ENCODE measurements around the gene PIGV. TPM values are rescaled to one million over a fixed set of nuclear protein-coding genes. Genes with fewer than 3 reads are reported as not detected.

PIGV gene
- total RNA-seq, 3 donors from 2014 or later = 8.4 to 11.2 (median 10.4) TPM

DNA sequence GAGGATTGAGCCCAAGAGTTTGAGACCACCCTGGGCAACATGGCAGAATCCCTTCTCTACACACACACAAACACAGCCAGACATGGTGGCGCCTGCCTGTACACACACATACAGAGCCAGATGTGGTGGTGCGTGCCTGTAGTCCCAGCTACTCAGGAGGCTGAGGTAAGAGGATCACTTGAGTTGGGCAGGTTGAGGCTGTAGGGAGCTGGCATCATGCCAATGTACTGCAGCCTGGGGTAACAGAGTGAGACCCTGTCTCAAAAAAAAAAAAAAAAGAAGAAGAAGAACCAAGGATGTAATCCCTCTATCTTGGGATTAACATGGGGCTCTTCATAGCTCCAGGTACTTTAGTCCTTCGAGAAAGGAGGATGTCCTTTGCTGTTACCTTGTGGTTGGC lies 29.4 kb upstream of the PIGV start:
- H3K9me3 Mint-ChIP-seq = no peaks in the 10 kb centered on the region
- peaks cover 18% of the 10 kb centered on the region for H3K4me1 Mint-ChIP-seq (ENCODE audit: low read depth)
- H3K4me3 Mint-ChIP-seq = no peak overlapping the region
- peaks cover 37% of the 10 kb centered on the region for H3K36me3 Mint-ChIP-seq (ENCODE audit: insufficient read depth)
- ATAC-seq = no peak
- DNase-seq = no peak
- no peaks in the 10 kb centered on the region for H3K27me3 Mint-ChIP-seq (ENCODE audit: low read depth)

DNA sequence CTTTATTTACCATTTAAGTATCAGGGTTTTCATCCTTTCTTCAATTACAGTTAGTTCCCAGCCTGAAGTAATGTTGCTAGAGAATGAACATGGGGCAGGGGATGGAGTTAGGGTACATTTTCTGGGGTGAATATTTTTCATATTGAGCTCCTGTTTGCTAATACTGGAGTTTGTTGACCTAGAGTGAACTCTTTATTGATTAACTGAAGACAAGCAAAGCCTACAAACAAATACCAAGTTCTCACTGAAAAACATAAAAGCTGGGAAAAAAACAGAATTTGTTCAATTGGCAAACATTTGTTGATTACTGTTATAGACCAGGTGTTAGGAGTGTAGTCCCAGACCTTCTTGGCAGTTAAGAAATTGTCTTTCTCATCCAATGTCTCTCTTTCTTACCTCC lies 28.2 kb upstream of the PIGV start:
- no peak overlapping the region for H3K4me3 Mint-ChIP-seq
- H3K36me3 Mint-ChIP-seq (ENCODE audit: insufficient read depth) = peaks cover 42% of the 10 kb centered on the region
- peaks cover 12% of the 10 kb centered on the region for H3K4me1 Mint-ChIP-seq (ENCODE audit: low read depth)
- no peaks in the 10 kb centered on the region for H3K27me3 Mint-ChIP-seq (ENCODE audit: low read depth)
- no peaks in the 10 kb centered on the region for H3K9me3 Mint-ChIP-seq
- DNase-seq = no peak
- ATAC-seq = no peak

DNA sequence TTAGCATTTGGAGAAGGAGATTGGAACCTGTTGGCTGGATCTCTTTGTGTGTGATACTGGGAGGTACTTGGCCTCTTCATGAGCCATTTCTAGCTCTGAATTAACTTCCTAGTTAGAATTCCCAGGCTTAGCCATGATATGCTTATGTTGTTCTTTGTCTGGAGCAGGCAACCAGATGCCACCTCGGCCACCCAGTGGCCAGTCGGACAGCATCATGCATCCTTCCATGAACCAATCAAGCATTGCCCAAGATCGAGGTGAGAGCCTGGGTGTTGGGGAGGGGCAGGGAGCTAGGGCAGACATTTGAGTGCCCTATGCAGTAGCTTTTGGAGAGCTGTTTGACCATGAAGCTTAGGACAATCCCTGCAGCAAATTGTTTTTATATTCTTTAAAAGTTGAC lies 26.5 kb upstream of the PIGV start:
- no peak for DNase-seq
- Mint-ChIP-seq H3K4me1 (ENCODE audit: low read depth) (peaks cover 9% of the 10 kb centered on the region), H3K4me3 (no peak overlapping the region), H3K27me3 (ENCODE audit: low read depth) (no peaks in the 10 kb centered on the region), H3K36me3 (ENCODE audit: insufficient read depth) (peaks cover 39% of the 10 kb centered on the region), H3K9me3 (no peaks in the 10 kb centered on the region)
- no peak for ATAC-seq

GRCh38 chr1:26767714-26768113 lies 20.0 kb upstream of the PIGV start:
- H3K27me3 Mint-ChIP-seq (ENCODE audit: low read depth) = no peaks in the 10 kb centered on the region
- ATAC-seq (no peak), DNase-seq (no peak)
- no peak overlapping the region for H3K4me3 Mint-ChIP-seq
- no peaks in the 10 kb centered on the region for H3K9me3 Mint-ChIP-seq
- peaks cover 52% of the 10 kb centered on the region for H3K36me3 Mint-ChIP-seq (ENCODE audit: insufficient read depth)
- H3K4me1 Mint-ChIP-seq (ENCODE audit: low read depth) = peaks cover 21% of the 10 kb centered on the region

- Mint-ChIP-seq H3K4me3 (no peak overlapping the region), H3K9me3 (no peaks in the 10 kb centered on the region), H3K36me3 (ENCODE audit: insufficient read depth) (peaks cover 56% of the 10 kb centered on the region), H3K27me3 (ENCODE audit: low read depth) (no peaks in the 10 kb centered on the region), H3K4me1 (ENCODE audit: low read depth) (peaks cover 21% of the 10 kb centered on the region)
- DNase-seq (no peak), ATAC-seq (no peak)
These were observed 19.0 kb upstream of the PIGV start for GRCh38 chr1:26768755-26769154.

DNA sequence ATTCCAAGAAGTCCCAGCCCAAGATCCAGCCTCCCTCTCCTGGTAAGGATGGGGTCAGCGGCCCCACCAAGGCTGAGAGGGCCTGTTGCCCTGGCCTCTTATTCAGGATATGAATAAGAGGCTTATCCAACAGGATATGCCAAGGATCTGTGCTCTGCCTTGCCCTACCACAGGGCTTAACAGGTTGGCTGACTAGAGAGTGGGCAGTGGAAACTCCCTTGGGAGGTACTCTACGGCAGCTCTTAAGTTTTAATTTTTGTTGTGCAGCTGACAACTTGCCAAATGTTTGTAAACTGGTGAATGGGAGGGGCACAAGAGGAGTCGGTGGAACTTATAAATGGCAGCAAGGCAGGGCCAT lies 16.5 kb upstream of the PIGV start:
- peaks cover 19% of the 10 kb centered on the region for H3K4me1 Mint-ChIP-seq (ENCODE audit: low read depth)
- DNase-seq (no peak), ATAC-seq (peak; percentile 14 to 42)
- no peaks in the 10 kb centered on the region for H3K27me3 Mint-ChIP-seq (ENCODE audit: low read depth)
- peaks cover 67% of the 10 kb centered on the region for H3K36me3 Mint-ChIP-seq (ENCODE audit: insufficient read depth)
- H3K9me3 Mint-ChIP-seq = no peaks in the 10 kb centered on the region
- H3K4me3 Mint-ChIP-seq = no peak overlapping the region

DNA sequence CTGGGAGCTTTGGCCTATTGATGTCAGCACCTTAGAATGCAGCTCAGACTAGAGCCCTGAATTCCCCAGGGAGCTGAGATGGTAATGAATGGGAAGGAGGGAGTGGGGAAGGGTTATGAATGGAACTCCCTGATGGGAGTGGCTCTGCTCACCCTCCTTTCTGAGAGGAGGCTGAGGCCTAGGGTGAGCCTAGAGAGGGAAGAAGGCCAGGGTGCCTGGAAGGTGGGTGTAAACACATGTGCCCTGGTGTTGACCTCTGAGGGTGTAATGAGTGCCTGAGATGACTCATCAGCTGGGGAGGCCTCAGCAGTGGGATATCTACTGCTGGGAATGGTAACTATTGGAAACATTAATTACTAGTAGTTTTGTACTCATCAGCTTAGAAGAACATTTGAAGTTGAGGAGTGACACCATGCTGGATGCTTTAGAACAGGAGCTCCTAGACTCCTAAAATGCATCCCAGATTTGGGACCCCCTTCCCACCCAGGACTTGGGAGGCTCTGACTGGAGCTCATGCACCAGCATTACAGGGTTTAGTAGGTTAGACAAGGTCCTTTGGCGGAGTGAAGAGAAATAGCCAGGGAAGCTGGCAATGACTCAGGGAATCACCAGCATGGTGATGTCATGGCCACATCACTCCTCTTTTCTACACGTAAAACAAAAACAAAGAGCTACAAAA lies 16.0 kb upstream of the PIGV start:
- no peaks in the 10 kb centered on the region for H3K9me3 Mint-ChIP-seq
- peak; percentile 75 to 78 for ATAC-seq
- peaks cover 19% of the 10 kb centered on the region for H3K4me1 Mint-ChIP-seq (ENCODE audit: low read depth)
- H3K27me3 Mint-ChIP-seq (ENCODE audit: low read depth) = no peaks in the 10 kb centered on the region
- no peak overlapping the region for H3K4me3 Mint-ChIP-seq
- DNase-seq = no peak
- peaks cover 67% of the 10 kb centered on the region for H3K36me3 Mint-ChIP-seq (ENCODE audit: insufficient read depth)

- Mint-ChIP-seq H3K4me3 (no peak overlapping the region), H3K27me3 (ENCODE audit: low read depth) (no peaks in the 10 kb centered on the region), H3K36me3 (ENCODE audit: insufficient read depth) (peaks cover 65% of the 10 kb centered on the region), H3K9me3 (no peaks in the 10 kb centered on the region), H3K4me1 (ENCODE audit: low read depth) (peaks cover 17% of the 10 kb centered on the region)
- DNase-seq (no peak), ATAC-seq (no peak)
These were observed 15.1 kb upstream of the PIGV start for GRCh38 chr1:26772687-26773086.

DNA sequence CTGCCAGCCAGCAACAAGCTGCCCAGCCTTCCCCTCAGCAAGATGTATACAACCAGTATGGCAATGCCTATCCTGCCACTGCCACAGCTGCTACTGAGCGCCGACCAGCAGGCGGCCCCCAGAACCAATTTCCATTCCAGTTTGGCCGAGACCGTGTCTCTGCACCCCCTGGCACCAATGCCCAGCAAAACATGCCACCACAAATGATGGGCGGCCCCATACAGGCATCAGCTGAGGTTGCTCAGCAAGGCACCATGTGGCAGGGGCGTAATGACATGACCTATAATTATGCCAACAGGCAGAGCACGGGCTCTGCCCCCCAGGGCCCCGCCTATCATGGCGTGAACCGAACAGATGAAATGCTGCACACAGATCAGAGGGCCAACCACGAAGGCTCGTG lies 13.3 kb upstream of the PIGV start:
- Mint-ChIP-seq H3K4me1 (ENCODE audit: low read depth) (peaks cover 14% of the 10 kb centered on the region), H3K27me3 (ENCODE audit: low read depth) (no peaks in the 10 kb centered on the region), H3K4me3 (no peak overlapping the region), H3K36me3 (ENCODE audit: insufficient read depth) (peaks cover 64% of the 10 kb centered on the region), H3K9me3 (no peaks in the 10 kb centered on the region)
- DNase-seq = no peak
- no peak for ATAC-seq

GRCh38 chr1:26775666-26776065 lies 12.1 kb upstream of the PIGV start:
- Mint-ChIP-seq H3K27me3 (ENCODE audit: low read depth) (no peaks in the 10 kb centered on the region), H3K36me3 (ENCODE audit: insufficient read depth) (peaks cover 64% of the 10 kb centered on the region), H3K4me3 (no peak overlapping the region), H3K9me3 (no peaks in the 10 kb centered on the region), H3K4me1 (ENCODE audit: low read depth) (peaks cover 14% of the 10 kb centered on the region)
- ATAC-seq (no peak), DNase-seq (no peak)

DNA sequence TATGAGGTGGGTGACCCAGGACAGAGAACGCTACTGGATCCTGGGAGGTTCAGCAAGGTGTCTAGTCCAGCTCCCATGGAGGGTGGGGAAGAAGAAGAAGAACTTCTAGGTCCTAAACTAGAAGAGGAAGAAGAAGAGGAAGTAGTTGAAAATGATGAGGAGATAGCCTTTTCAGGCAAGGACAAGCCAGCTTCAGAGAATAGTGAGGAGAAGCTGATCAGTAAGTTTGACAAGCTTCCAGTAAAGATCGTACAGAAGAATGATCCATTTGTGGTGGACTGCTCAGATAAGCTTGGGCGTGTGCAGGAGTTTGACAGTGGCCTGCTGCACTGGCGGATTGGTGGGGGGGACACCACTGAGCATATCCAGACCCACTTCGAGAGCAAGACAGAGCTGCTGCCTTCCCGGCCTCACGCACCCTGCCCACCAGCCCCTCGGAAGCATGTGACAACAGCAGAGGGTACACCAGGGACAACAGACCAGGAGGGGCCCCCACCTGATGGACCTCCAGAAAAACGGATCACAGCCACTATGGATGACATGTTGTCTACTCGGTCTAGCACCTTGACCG lies 8.6 kb upstream of the PIGV start:
- DNase-seq (no peak), ATAC-seq (no peak)
- Mint-ChIP-seq H3K27me3 (ENCODE audit: low read depth) (no peaks in the 10 kb centered on the region), H3K36me3 (ENCODE audit: insufficient read depth) (peaks cover 56% of the 10 kb centered on the region), H3K4me1 (ENCODE audit: low read depth) (peaks cover 31% of the 10 kb centered on the region), H3K9me3 (no peaks in the 10 kb centered on the region), H3K4me3 (no peak overlapping the region)

DNA sequence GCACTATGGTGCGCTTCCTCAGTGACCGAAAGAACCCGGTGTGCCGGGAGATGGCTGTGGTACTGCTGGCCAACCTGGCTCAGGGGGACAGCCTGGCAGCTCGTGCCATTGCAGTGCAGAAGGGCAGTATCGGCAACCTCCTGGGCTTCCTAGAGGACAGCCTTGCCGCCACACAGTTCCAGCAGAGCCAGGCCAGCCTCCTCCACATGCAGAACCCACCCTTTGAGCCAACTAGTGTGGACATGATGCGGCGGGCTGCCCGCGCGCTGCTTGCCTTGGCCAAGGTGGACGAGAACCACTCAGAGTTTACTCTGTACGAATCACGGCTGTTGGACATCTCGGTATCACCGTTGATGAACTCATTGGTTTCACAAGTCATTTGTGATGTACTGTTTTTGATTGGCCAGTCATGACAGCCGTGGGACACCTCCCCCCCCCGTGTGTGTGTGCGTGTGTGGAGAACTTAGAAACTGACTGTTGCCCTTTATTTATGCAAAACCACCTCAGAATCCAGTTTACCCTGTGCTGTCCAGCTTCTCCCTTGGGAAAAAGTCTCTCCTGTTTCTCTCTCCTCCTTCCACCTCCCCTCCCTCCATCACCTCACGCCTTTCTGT lies 7.3 kb upstream of the PIGV start:
- Mint-ChIP-seq H3K4me1 (ENCODE audit: low read depth) (peaks cover 43% of the 10 kb centered on the region), H3K27me3 (ENCODE audit: low read depth) (no peaks in the 10 kb centered on the region), H3K36me3 (ENCODE audit: insufficient read depth) (peaks cover 46% of the 10 kb centered on the region), H3K4me3 (no peak overlapping the region), H3K9me3 (no peaks in the 10 kb centered on the region)
- ATAC-seq (no peak), DNase-seq (no peak)

GRCh38 chr1:26781206-26781825 lies 6.4 kb upstream of the PIGV start:
- H3K36me3 Mint-ChIP-seq (ENCODE audit: insufficient read depth) = peaks cover 41% of the 10 kb centered on the region
- H3K4me1 Mint-ChIP-seq (ENCODE audit: low read depth) = peaks cover 52% of the 10 kb centered on the region
- ATAC-seq = peak in 1 of 2 donors; percentile 27

GRCh38 chr1:26782521-26783212 lies 5.1 kb upstream of the PIGV start:
- Mint-ChIP-seq H3K4me3 (no peak overlapping the region), H3K9me3 (no peaks in the 10 kb centered on the region), H3K27me3 (ENCODE audit: low read depth) (no peaks in the 10 kb centered on the region), H3K4me1 (ENCODE audit: low read depth) (peaks cover 64% of the 10 kb centered on the region), H3K36me3 (ENCODE audit: insufficient read depth) (peaks cover 34% of the 10 kb centered on the region)
- ATAC-seq (no peak), DNase-seq (no peak)

More at GRCh38 chr1:26781206-26781825, 6.4 kb upstream of the PIGV start:
- DNase-seq = no peak
- Mint-ChIP-seq H3K4me3 (no peak overlapping the region), H3K9me3 (no peaks in the 10 kb centered on the region), H3K27me3 (ENCODE audit: low read depth) (no peaks in the 10 kb centered on the region)
